SK-N-SH treated with all-trans-retinoic acid at 6 μM for 48 hours (cell line): Measurements from ENCODE around the gene ACIN1.

ENCODE experiments used
- ATAC-seq: fragments of 200-7000 bp; cut with Tn5 transposase; 3 replicates; pipeline ENCODE4 v1.9.1; 2020; ENCODE audit warnings: mild to moderate bottlenecking, moderate library complexity
- BACH2 ChIP-seq: fragments of 250-450 bp; sonication (Bioruptor Pico); IDR thresholded peaks from 2 replicates; pipeline ENCODE4 v1.9.0; 2021; ENCODE audit warnings: mild to moderate bottlenecking, borderline replicate concordance
- CREB5 ChIP-seq: fragments of 250-450 bp; sonication (Bioruptor Pico); IDR thresholded peaks from 2 replicates; pipeline ENCODE4 v1.5.1; 2020; ENCODE audit warnings: low read depth, mild to moderate bottlenecking, moderate library complexity
- CSDC2 ChIP-seq: fragments of 250-450 bp; sonication (Bioruptor Pico); IDR thresholded peaks from 2 replicates; pipeline ENCODE4 v1.5.0; 2020; ENCODE audit warnings: mild to moderate bottlenecking, moderate library complexity
- ESRRG ChIP-seq: fragments of 250-450 bp; sonication (Bioruptor Pico); IDR thresholded peaks from 2 replicates; pipeline ENCODE4 v1.6.1; 2021; ENCODE audit warnings: mild to moderate bottlenecking
- GLIS3 ChIP-seq: fragments of 250-450 bp; sonication (Bioruptor Pico); IDR thresholded peaks from 2 replicates; pipeline ENCODE4 v1.5.0; 2020; ENCODE audit warnings: mild to moderate bottlenecking, moderate library complexity
- ISL1 ChIP-seq: fragments of 250-450 bp; sonication (Bioruptor Pico); IDR thresholded peaks from 2 replicates; pipeline ENCODE4 v2.1.2; 2022; ENCODE audit warnings: mild to moderate bottlenecking, moderate library complexity
- OSR1 ChIP-seq: fragments of 250-450 bp; sonication (Bioruptor Pico); IDR thresholded peaks from 2 replicates; pipeline ENCODE4 v1.8.0; 2022; ENCODE audit warnings: moderate library complexity, mild to moderate bottlenecking, inconsistent platforms
- PATZ1 ChIP-seq: fragments of 250-450 bp; sonication (Bioruptor Pico); IDR thresholded peaks from 2 replicates; pipeline ENCODE4 v1.8.0; 2020; ENCODE audit warnings: mild to moderate bottlenecking, moderate library complexity, borderline replicate concordance
- POU6F1 ChIP-seq: fragments of 250-450 bp; sonication (Bioruptor Pico); IDR thresholded peaks from 2 replicates; pipeline ENCODE4 v1.8.0; 2021; ENCODE audit warnings: low read depth, mild to moderate bottlenecking, moderate library complexity, borderline replicate concordance
- RARB ChIP-seq: fragments of 250-450 bp; sonication (Bioruptor Pico); IDR thresholded peaks from 2 replicates; pipeline ENCODE4 v1.8.0; 2021; ENCODE audit warnings: mild to moderate bottlenecking, moderate library complexity
- SNAI2 ChIP-seq: fragments of 250-450 bp; sonication (Bioruptor Pico); IDR thresholded peaks from 2 replicates; pipeline ENCODE4 v1.5.0; 2020; ENCODE audit warnings: mild to moderate bottlenecking, moderate library complexity
- TOX ChIP-seq: fragments of 250-450 bp; sonication (Bioruptor Pico); IDR thresholded peaks from 2 replicates; pipeline ENCODE4 v1.8.0; 2021; ENCODE audit warnings: mild to moderate bottlenecking, moderate library complexity, borderline replicate concordance
- ZC3H10 ChIP-seq: fragments of 250-450 bp; sonication (Bioruptor Pico); IDR thresholded peaks from 2 replicates; pipeline ENCODE4 v1.5.1; 2021; ENCODE audit warnings: mild to moderate bottlenecking, moderate library complexity
- ZNF565 ChIP-seq: fragments of 450-650 bp; formaldehyde crosslinking; conservative IDR thresholded peaks from 2 replicates; pipeline ENCODE4 v1.5.0; 2020; ENCODE audit warnings: low read depth, mild to moderate bottlenecking, moderate library complexity
- ZNF70 ChIP-seq: fragments of 450-650 bp; formaldehyde crosslinking; IDR thresholded peaks from 2 replicates; pipeline ENCODE4 v1.5.0; 2020; ENCODE audit warnings: mild to moderate bottlenecking, moderate library complexity
- TF ChIP-seq, protein P1 (sequence below): fragments of 250-450 bp; sonication (Bioruptor Pico); IDR thresholded peaks from 2 replicates; pipeline ENCODE4 v1.5.1; 2021; ENCODE audit warnings: mild to moderate bottlenecking, moderate library complexity
- TF ChIP-seq, protein P2 (sequence below): fragments of 250-450 bp; sonication (Bioruptor Pico); IDR thresholded peaks from 2 replicates; pipeline ENCODE4 v1.5.0; 2020; ENCODE audit warnings: mild to moderate bottlenecking, moderate library complexity

ACIN1 gene

GRCh38 chr14:23066368-23066767, 28.6 kb downstream of the ACIN1 start (continued):
- no peak for TF ChIP-seq PATZ1
- no peak for TF ChIP-seq SNAI2 (CRISPR knock-in tag)

DNA sequence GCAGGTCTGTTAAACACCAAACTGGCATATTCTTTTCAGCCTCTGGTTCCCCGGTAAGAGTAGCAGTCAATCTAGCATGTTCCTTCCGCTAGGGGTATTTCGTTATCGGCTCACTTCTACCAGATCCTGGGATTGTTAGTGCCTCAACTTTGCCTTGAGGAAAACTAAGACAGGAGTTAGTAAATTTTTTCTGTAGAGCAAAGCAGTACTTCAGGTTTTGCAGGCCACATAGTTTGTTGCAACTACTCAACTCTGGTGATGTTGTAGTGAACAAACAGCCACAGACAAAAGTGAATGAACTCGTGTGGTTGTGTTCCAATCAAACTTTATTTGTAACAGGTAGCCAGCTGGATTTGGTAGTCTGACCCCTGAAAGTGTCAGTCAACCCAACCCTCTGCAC, 31.3 kb downstream of the ACIN1 start:
- no peak for ATAC-seq
- TF ChIP-seq GLIS3 (CRISPR knock-in tag) (no peak), ISL1 (no peak), ZNF70 (CRISPR knock-in tag) (no peak), TOX (CRISPR knock-in tag) (no peak), RARB (CRISPR knock-in tag) (no peak)
- TF ChIP-seq, protein P1, sequence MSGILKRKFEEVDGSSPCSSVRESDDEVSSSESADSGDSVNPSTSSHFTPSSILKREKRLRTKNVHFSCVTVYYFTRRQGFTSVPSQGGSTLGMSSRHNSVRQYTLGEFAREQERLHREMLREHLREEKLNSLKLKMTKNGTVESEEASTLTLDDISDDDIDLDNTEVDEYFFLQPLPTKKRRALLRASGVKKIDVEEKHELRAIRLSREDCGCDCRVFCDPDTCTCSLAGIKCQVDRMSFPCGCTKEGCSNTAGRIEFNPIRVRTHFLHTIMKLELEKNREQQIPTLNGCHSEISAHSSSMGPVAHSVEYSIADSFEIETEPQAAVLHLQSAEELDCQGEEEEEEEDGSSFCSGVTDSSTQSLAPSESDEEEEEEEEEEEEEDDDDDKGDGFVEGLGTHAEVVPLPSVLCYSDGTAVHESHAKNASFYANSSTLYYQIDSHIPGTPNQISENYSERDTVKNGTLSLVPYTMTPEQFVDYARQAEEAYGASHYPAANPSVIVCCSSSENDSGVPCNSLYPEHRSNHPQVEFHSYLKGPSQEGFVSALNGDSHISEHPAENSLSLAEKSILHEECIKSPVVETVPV (CRISPR knock-in tag) = no peak
- TF ChIP-seq, protein P2, sequence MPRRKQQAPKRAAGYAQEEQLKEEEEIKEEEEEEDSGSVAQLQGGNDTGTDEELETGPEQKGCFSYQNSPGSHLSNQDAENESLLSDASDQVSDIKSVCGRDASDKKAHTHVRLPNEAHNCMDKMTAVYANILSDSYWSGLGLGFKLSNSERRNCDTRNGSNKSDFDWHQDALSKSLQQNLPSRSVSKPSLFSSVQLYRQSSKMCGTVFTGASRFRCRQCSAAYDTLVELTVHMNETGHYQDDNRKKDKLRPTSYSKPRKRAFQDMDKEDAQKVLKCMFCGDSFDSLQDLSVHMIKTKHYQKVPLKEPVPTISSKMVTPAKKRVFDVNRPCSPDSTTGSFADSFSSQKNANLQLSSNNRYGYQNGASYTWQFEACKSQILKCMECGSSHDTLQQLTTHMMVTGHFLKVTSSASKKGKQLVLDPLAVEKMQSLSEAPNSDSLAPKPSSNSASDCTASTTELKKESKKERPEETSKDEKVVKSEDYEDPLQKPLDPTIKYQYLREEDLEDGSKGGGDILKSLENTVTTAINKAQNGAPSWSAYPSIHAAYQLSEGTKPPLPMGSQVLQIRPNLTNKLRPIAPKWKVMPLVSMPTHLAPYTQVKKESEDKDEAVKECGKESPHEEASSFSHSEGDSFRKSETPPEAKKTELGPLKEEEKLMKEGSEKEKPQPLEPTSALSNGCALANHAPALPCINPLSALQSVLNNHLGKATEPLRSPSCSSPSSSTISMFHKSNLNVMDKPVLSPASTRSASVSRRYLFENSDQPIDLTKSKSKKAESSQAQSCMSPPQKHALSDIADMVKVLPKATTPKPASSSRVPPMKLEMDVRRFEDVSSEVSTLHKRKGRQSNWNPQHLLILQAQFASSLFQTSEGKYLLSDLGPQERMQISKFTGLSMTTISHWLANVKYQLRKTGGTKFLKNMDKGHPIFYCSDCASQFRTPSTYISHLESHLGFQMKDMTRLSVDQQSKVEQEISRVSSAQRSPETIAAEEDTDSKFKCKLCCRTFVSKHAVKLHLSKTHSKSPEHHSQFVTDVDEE (CRISPR knock-in tag) = no peak

- TF ChIP-seq POU6F1 (CRISPR knock-in tag) (no peak), ZNF565 (CRISPR knock-in tag) (no peak), ESRRG (CRISPR knock-in tag) (no peak), BACH2 (CRISPR knock-in tag) (no peak), ZC3H10 (no peak)
- peak; percentile 76 for ATAC-seq
These were observed 32.9 kb downstream of the ACIN1 start for GRCh38 chr14:23062002-23062401.

- TF ChIP-seq, protein P2 (CRISPR knock-in tag) = no peak
- TF ChIP-seq ZNF565 (CRISPR knock-in tag) (no peak), CSDC2 (no peak), OSR1 (no peak), SNAI2 (CRISPR knock-in tag) (no peak), ZC3H10 (no peak), ISL1 (no peak), BACH2 (CRISPR knock-in tag) (no peak), RARB (CRISPR knock-in tag) (no peak), CREB5 (no peak), POU6F1 (CRISPR knock-in tag) (no peak)
- TF ChIP-seq, protein P1 (CRISPR knock-in tag) = no peak
- ATAC-seq = no peak
These were observed 34.2 kb downstream of the ACIN1 start for GRCh38 chr14:23060536-23061260.
